M059J (cell line): ENCODE measurements around the gene IGFBPL1. TPM values are rescaled to one million over a fixed set of nuclear protein-coding genes. Genes with fewer than 3 reads are reported as not detected.

Experiments
- DNase-seq: peaks from one replicate; pipeline ENCODE4 v3.0.0-alpha.2; 2012; ENCODE audit warnings: low read depth
- total RNA-seq: library from RNA; depleted of rRNA; stranded (reverse); fragments of >200 nt; shearing (Covaris generic); gene quantifications from 2 replicates; pipeline ENCODE4 v1.2.3, GENCODE V29; 2014; rRNA removed

The IGFBPL1 gene
- total RNA-seq, 1 experiment from 2014 or later = 6.4 TPM

GRCh38 chr9:38357350-38358114, 66.7 kb downstream of the IGFBPL1 start:
- DNase-seq = no peak

- DNase-seq = no peak
These were observed 67.4 kb downstream of the IGFBPL1 start for GRCh38 chr9:38356851-38357250.

Other genes with a start within 250 kb of the IGFBPL1 start
- 21.9 and 34.7 TPM in 2 replicates for gene ALDH1B1, start 31.8 kb downstream of the IGFBPL1 start, total RNA-seq
- not detected in 2 replicates for gene ANKRD18A, start 196.1 kb upstream of the IGFBPL1 start, total RNA-seq